NCI-H1436 (cell line): ENCODE results near the gene TOR2A.

Experiments used
- DNase-seq: peaks from one replicate; lab custom pipeline; 2025; lab: John Stamatoyannopoulos, UW

TOR2A gene

GRCh38 chr9:127698985-127699670, 36.0 kb downstream of the TOR2A start:
- no peak for DNase-seq

GRCh38 chr9:127698386-127698785, 36.7 kb downstream of the TOR2A start:
- DNase-seq, result no peak

GRCh38 chr9:127697575-127697974, 37.5 kb downstream of the TOR2A start:
- DNase-seq, result no peak

GRCh38 chr9:127694890-127695720, 40.0 kb downstream of the TOR2A start:
- no peak for DNase-seq

- DNase-seq, result no peak
Observed at GRCh38 chr9:127693697-127694096, 41.4 kb downstream of the TOR2A start.

- DNase-seq, result no peak
Observed at GRCh38 chr9:127693143-127693542, 42.0 kb downstream of the TOR2A start.

- no peak for DNase-seq
Observed at GRCh38 chr9:127692071-127692470, 43.0 kb downstream of the TOR2A start.

DNA sequence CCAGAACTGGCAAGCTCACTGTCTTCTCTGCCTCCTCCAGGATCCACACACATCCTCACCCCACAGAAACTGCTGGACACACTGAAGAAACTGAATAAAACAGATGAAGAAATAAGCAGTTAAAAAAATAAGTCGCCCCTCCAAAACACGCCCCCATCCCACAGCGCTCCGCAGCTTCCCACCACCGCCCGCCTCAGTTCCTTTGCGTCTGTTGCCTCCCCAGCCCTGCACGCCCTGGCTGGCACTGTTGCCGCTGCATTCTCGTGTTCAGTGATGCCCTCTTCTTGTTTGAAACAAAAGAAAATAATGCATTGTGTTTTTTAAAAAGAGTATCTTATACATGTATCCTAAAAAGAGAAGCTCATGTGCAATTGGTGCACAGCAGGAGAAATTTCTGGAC, 44.4 kb downstream of the TOR2A start:
- no peak for DNase-seq

- DNase-seq, result no peak
Observed at GRCh38 chr9:127689329-127690000, 45.6 kb downstream of the TOR2A start.

DNA sequence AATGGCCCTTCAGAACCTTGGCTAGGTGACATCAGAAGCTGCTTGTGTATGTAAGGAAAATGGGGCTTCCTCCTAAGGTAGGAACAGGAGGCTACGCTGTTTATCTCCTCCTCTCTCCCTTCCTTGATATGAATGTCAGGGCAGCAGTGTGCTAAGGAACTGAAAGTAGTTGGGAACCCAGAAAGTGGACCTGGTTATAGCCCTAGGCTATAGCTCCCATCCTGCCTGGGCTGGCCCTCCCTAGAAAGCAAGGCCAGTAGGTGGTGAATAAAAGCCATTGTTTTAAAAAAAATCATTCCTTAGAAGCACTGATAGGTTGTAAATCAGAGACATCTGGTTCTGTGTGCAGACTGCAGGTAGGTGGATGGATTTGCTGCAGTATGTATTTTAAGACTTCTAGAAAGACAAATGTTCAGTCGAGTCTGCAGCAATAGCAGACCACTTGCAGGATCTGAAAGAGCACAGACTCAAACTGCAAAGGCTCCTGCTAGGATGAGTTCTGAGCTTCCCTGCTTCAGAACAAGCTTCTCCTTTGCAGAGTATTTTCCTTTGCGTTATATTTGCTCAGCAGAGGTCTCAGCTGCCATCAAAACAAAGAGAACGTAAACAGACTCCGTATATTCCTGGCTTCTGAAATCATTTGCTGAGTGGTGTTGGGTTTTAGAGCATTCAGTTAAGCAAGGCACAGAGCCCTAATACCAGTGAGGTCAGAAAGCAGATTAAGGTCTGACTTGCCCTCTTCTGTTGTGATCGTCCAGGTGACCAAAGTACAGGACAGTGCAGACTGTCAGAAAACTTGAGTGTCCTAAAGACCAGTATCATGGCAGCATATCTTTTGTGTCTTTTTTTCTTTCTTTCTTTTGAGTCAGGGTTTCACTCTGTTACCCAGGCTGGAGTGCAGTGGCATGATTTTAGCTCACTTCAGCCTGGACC, 48.4 kb downstream of the TOR2A start:
- no peak for DNase-seq

GRCh38 chr9:127684576-127684975, 50.5 kb downstream of the TOR2A start:
- no peak for DNase-seq

GRCh38 chr9:127683723-127684122, 51.4 kb downstream of the TOR2A start:
- no peak for DNase-seq

DNA sequence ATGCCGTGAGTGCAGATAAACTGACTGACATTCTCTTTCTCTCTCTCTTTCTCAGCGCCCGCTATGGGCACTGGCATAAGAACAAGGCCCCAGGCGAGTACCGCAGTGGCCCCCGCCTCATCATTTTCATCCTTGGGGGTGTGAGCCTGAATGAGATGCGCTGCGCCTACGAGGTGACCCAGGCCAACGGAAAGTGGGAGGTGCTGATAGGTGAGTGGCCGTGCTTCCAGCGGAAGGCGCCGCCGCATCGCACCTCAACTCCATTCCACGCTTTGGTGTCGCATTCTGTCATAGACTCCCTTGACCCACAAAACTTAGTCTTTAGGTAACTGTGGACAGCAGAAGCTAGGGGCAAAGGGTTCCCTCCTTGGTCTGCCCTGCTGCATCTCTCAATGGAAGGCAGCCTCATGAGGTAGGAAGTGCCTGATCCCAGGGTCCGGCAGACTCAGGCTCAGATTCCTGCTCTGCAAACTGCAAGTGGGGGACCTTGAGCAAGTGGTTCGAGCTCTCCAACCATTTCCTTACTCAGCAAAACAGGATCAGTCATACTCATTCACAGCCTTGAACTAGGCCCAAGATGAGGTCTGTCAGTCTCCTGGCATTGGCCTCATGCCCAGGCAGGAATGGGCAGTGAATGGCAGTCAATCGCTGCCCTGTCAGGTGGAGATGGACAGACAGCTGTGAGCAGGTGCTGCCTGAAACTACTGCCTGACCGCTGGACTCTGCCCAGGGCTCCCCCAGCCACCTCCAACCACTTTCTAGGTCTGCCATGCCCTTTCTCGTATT, 52.5 kb downstream of the TOR2A start:
- DNase-seq, result no peak
